Body of pancreas (tissue), 4 donors: ENCODE measurements around the gene SPOCK2. TPM values are rescaled to one million over a fixed set of nuclear protein-coding genes. Genes with fewer than 3 reads are reported as not detected.

Experiments
- ATAC-seq: fragments of 150-250 bp; one replicate; pipeline ENCODE4 v1.9.1; 2016
- DNase-seq, 4 donors: peaks; one replicate each; pipeline ENCODE4 v3.0.0-alpha.2; 2019
- H3K27ac ChIP-seq, 4 donors: fragments of 200-600 bp; sonication (generic); 1 replicate in 3 of 4; 2 replicates in 1 of 4; pipeline versions ENCODE4 v1.5.1 to v1.6.1; 2016 to 2019; ENCODE audit warnings: mild to moderate bottlenecking in 1 of 4, mixed read lengths in 1 of 4, moderate library complexity in 1 of 4
- H3K27me3 ChIP-seq, 2 donors: fragments of 200-600 bp; sonication (generic); one replicate each; pipeline ENCODE4 v1.6.0; 2016; ENCODE audit warnings: mild to moderate bottlenecking in 1 of 2
- H3K36me3 ChIP-seq, 2 donors: fragments of 200-600 bp; sonication (generic); replicated peaks in 1 of 2; 2 replicates each; pipeline ENCODE4 v1.5.1; 2016; ENCODE audit warnings: low read depth in 2 of 2; ENCODE audit not compliant: insufficient read depth in 1 of 2
- H3K4me1 ChIP-seq: fragments of 200-600 bp; sonication (generic); one replicate; pipeline ENCODE4 v1.6.0; 2016
- H3K4me3 ChIP-seq, 2 donors: fragments of 200-600 bp; sonication (generic); 1 replicate in 1 of 2; 2 replicates in 1 of 2; pipeline ENCODE4 v1.5.1; 2016 to 2019
- H3K9me3 ChIP-seq, 3 donors: fragments of 200-600 bp; sonication (generic); 1 replicate in 2 of 3; 2 replicates in 1 of 3; pipeline ENCODE4 v1.5.1; 2016
- POLR2A ChIP-seq, 3 donors: fragments of 450-650 bp; IDR thresholded peaks; one replicate each; pipeline ENCODE4 v1.6.1; 2016; ENCODE audit warnings: antibody characterized with exemption in 3 of 3, mild to moderate bottlenecking in 2 of 3
- WGBS, 2 donors: methylation state at CpG; one replicate each; pipeline ENCODE4 v1.1.5; 2017; 5-methylcytosine and 5-hydroxymethylcytosine counted together
- intact Hi-C: fragments of 100-400 bp; cut with DNase I; formaldehyde crosslinking; loops from one replicate; pipeline ENCODE4 v1.15.1; 2023
- total RNA-seq, 2 donors: library from RNA; depleted of rRNA; stranded (reverse); fragments of >200 nt; gene quantifications; one replicate each; pipeline ENCODE4 v1.1.0, GENCODE V29; 2016
- TF ChIP-seq, protein P1 (sequence below), 7 experiments: fragments of 450-650 bp in 4 of 7; fragments of 200-600 bp in 3 of 7; sonication (generic) in 3 of 7; IDR thresholded peaks; one replicate each; pipeline ENCODE4 v1.5.1; 2016 to 2019; ENCODE audit warnings: antibody characterized with exemption in 7 of 7

SPOCK2 gene
- total RNA-seq, 2 donors from 2014 or later: 2.0 to 7.3 TPM

GRCh38 chr10:72074574-72075375 is 13.6 kb downstream of the SPOCK2 start:
- DNase-seq (no peak), ATAC-seq (no peak)
- intact Hi-C loops: no loop called here
- no peak overlapping the region for H3K4me3 ChIP-seq
- no peaks in the 10 kb centered on the region for H3K36me3 ChIP-seq
- no peaks in the 10 kb centered on the region for H3K27me3 ChIP-seq
- no peak overlapping the region for H3K27ac ChIP-seq
- WGBS, 2 donors: 82 to 85% methylated on average over 18 of the region's 18 CpGs
- no peak for TF ChIP-seq POLR2A (IDR thresholded peaks at IDR 0.05)
- TF ChIP-seq, protein P1, sequence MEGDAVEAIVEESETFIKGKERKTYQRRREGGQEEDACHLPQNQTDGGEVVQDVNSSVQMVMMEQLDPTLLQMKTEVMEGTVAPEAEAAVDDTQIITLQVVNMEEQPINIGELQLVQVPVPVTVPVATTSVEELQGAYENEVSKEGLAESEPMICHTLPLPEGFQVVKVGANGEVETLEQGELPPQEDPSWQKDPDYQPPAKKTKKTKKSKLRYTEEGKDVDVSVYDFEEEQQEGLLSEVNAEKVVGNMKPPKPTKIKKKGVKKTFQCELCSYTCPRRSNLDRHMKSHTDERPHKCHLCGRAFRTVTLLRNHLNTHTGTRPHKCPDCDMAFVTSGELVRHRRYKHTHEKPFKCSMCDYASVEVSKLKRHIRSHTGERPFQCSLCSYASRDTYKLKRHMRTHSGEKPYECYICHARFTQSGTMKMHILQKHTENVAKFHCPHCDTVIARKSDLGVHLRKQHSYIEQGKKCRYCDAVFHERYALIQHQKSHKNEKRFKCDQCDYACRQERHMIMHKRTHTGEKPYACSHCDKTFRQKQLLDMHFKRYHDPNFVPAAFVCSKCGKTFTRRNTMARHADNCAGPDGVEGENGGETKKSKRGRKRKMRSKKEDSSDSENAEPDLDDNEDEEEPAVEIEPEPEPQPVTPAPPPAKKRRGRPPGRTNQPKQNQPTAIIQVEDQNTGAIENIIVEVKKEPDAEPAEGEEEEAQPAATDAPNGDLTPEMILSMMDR (IDR thresholded peaks at IDR 0.05): no peak
- no peaks in the 10 kb centered on the region for H3K9me3 ChIP-seq
- H3K4me1 ChIP-seq: peaks cover 6% of the 10 kb centered on the region

GRCh38 chr10:72073708-72074573 is 14.4 kb downstream of the SPOCK2 start:
- H3K27me3 ChIP-seq: no peaks in the 10 kb centered on the region
- no peak for TF ChIP-seq POLR2A (IDR thresholded peaks at IDR 0.05)
- TF ChIP-seq, protein P1 (IDR thresholded peaks at IDR 0.05): no peak
- ATAC-seq (no peak), DNase-seq (no peak)
- intact Hi-C loops: no loop called here
- H3K9me3 ChIP-seq: no peaks in the 10 kb centered on the region
- no peak overlapping the region for H3K27ac ChIP-seq
- WGBS, 2 donors: 71 to 78% methylated on average over 6 to 13 of the region's 14 CpGs
- no peak overlapping the region for H3K4me3 ChIP-seq
- no peaks in the 10 kb centered on the region for H3K36me3 ChIP-seq
- H3K4me1 ChIP-seq: peaks cover 8% of the 10 kb centered on the region

GRCh38 chr10:72072639-72073038 is 15.7 kb downstream of the SPOCK2 start:
- Histone ChIP-seq H3K27me3 (no peaks in the 10 kb centered on the region), H3K9me3 (no peaks in the 10 kb centered on the region), H3K4me3 (no peak overlapping the region), H3K27ac (no peak overlapping the region), H3K36me3 (no peaks in the 10 kb centered on the region), H3K4me1 (peaks cover 19% of the 10 kb centered on the region)
- ATAC-seq: no peak
- intact Hi-C loops: no loop called here
- TF ChIP-seq POLR2A (IDR thresholded peaks at IDR 0.05): no peak
- TF ChIP-seq, protein P1 (IDR thresholded peaks at IDR 0.05): no peak
- WGBS, 2 donors: 93 to 94% methylated on average over 5 of the region's 5 CpGs
- no peak for DNase-seq

DNA sequence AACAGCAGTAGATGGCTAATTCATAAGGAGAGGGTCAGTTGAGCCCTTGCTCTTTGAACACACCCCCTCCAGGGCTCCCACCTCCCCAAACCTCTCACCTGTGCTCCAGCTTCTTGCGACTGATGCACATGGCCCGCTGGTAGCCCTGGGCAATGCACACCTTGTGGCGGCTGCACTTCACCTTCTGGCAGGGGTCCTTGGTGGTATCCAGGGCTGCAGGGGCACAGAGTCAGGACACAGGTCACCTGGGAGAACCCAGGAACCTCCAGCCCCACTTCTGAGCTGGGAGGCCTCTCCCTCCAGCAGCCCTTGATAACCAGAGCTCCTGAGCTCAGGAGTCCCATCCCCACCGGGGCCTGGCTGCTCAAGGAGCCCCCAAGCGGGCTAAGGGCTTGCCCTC is 16.3 kb downstream of the SPOCK2 start:
- H3K27ac ChIP-seq: no peak overlapping the region
- peaks cover 19% of the 10 kb centered on the region for H3K4me1 ChIP-seq
- TF ChIP-seq POLR2A (IDR thresholded peaks at IDR 0.05): no peak
- TF ChIP-seq, protein P1 (IDR thresholded peaks at IDR 0.05): no peak
- H3K36me3 ChIP-seq: no peaks in the 10 kb centered on the region
- H3K4me3 ChIP-seq: no peak overlapping the region
- no peaks in the 10 kb centered on the region for H3K9me3 ChIP-seq
- no peak for ATAC-seq
- no peaks in the 10 kb centered on the region for H3K27me3 ChIP-seq
- WGBS, 2 donors: 95 to 100% methylated on average over 4 to 5 of the region's 5 CpGs
- DNase-seq: no peak
- intact Hi-C loops: no loop called here
